GM18507 (cell line): ENCODE results near the gene WFIKKN2.
A peak's percentile ranks its signal among the peaks of the same experiment; 100 is the strongest.
"Not testable (repeated sequence)": the region's sequence is repeated elsewhere in the genome, so short reads cannot be mapped to it uniquely, and the experiment has no call there.

Experiments used
- DNase-seq: peaks from one replicate; pipeline ENCODE4 v3.0.0; 2011; ENCODE audit warnings: low read depth; ENCODE audit not compliant: insufficient read length; ENCODE audit errors: extremely low spot score
- FAIRE-seq: peaks from 2 replicates; lab custom pipeline; 2011; peaks lifted over from hg19 to GRCh38; lab: Jason Lieb, UNC

WFIKKN2 gene

DNA sequence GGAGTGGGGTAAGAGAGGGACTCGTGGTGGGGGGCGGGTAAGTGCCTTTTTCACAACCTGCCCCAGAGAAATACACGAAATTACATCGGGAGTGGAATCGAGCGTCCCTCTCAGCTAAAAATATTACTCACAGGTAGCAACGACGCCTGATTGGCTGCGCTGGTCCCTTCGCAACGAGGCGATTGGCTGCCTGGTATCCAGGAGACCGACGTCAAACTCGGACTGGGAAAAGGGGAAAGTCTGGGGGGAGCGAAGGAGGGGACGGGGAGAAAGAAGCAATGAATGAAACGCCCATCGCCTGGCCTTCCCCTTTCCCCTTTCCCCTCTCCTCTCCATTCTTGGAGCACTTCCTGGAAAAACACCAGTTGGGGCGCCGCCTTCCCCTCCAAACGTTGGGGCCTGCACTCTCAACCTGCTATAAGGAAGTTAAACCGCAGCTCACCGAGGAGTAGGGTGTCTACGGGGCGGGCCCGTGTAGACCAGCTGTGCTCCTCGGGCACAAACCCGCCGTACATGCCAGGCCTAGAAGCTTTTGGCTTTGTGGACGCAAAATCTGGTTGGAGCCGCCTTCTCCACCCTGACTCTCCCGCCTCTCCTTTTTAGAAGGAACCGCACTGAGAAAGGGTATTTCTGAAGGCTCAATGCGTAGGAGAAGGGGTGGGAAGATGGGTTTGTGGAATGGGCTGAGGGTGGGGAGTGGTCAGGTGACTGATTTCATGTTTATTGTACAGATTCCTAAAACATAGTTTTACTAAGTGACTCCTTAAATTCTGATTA is 32.2 kb downstream of the WFIKKN2 start:
- DNase-seq (peak; percentile 70), FAIRE-seq (peak; percentile 89)

GRCh38 chr17:50868140-50868438 is 32.7 kb downstream of the WFIKKN2 start:
- DNase-seq, result no peak
- FAIRE-seq, result no peak

- no peak for DNase-seq
Observed at GRCh38 chr17:50868602-50869001, 33.2 kb downstream of the WFIKKN2 start.

GRCh38 chr17:50871364-50871763 is 36.0 kb downstream of the WFIKKN2 start:
- DNase-seq (no peak), FAIRE-seq (no peak)

More at GRCh38 chr17:50868602-50869001, 33.2 kb downstream of the WFIKKN2 start:
- FAIRE-seq, result no peak

GRCh38 chr17:50871898-50872297 is 36.5 kb downstream of the WFIKKN2 start:
- FAIRE-seq (no peak), DNase-seq (no peak)

- FAIRE-seq, result no peak
- DNase-seq, result no peak
Observed at GRCh38 chr17:50872710-50873424, 37.5 kb downstream of the WFIKKN2 start.

DNA sequence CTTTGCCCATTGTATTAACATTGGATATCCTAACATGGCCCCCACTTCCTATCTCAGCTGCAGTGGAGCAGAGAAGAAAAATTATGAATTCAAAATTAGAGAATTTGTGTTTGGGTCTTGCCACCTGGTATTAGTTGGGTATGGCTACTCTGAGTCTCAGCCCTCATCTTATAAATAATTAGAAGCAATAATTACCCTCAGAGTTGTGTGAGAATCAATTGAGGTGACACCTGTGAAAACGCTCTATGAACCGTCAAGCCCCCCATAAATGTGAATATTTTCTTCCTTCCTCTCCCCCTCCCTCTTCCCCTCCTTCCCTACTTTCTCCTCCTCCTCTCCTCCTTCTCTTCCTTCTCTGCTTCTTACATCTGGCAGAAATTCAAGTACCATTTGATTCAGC is 39.7 kb downstream of the WFIKKN2 start:
- FAIRE-seq (no peak), DNase-seq (no peak)

- not testable (repeated sequence) for DNase-seq, FAIRE-seq
Observed at GRCh38 chr17:50877042-50877441, 41.7 kb downstream of the WFIKKN2 start.

DNA sequence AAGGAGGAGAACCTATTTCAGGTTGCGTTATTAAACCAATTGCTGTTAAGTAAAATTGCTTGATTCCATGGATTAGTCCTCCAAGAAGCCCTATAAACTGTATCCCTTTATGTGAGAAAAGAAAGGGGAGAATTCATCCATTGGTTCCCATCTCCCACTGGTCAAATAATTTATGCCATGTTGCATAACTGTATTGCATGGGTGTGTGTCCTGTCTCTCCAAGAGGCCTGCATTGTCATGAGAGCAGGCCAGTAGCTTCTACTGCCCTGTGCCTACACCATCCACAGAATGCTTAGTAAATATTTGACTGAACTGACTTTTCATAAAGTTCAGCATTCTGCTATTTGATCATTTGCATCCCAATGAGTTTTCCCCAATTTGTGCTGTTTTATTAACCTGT is 42.5 kb downstream of the WFIKKN2 start:
- DNase-seq (no peak), FAIRE-seq (no peak)

GRCh38 chr17:50879086-50879485 is 43.7 kb downstream of the WFIKKN2 start:
- FAIRE-seq (no peak), DNase-seq (no peak)

- no peak for DNase-seq
- no peak for FAIRE-seq
Observed at GRCh38 chr17:50881182-50881581, 45.8 kb downstream of the WFIKKN2 start.

GRCh38 chr17:50882851-50883250 is 47.5 kb downstream of the WFIKKN2 start:
- FAIRE-seq, result no peak
- no peak for DNase-seq

DNA sequence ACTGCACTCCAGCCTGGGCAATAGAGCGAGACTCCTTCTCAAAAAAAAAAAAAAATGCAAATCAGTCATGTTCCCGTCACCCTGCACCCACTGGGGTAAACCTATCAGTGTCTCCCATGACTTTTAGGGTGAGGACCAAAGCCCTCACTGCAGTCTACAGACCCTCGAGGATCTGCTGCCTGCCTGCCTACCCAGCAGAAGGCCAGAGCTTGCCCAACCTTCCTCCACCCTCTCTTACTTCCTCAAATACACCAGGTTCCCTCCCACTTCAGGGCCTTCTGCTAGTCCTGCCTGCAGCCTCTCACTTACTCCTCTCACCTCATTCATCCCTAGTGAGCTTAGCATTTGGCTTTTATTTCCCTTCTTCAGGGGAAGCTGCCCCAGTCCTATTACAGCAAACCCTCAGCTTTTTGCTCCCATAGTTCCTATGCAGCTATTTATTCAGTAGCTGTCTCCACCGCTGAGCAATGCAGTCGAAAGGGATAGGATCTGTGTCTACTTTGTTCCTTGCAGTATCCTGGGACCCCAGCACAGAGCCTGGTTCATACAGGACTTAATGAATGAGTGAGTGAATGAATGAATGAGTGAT is 48.6 kb downstream of the WFIKKN2 start:
- FAIRE-seq, result no peak
- DNase-seq, result no peak

GRCh38 chr17:50884439-50885311 is 49.3 kb downstream of the WFIKKN2 start:
- DNase-seq, result no peak
- FAIRE-seq, result no peak

GRCh38 chr17:50887705-50888245 is 52.4 kb downstream of the WFIKKN2 start:
- DNase-seq (no peak), FAIRE-seq (no peak)

DNA sequence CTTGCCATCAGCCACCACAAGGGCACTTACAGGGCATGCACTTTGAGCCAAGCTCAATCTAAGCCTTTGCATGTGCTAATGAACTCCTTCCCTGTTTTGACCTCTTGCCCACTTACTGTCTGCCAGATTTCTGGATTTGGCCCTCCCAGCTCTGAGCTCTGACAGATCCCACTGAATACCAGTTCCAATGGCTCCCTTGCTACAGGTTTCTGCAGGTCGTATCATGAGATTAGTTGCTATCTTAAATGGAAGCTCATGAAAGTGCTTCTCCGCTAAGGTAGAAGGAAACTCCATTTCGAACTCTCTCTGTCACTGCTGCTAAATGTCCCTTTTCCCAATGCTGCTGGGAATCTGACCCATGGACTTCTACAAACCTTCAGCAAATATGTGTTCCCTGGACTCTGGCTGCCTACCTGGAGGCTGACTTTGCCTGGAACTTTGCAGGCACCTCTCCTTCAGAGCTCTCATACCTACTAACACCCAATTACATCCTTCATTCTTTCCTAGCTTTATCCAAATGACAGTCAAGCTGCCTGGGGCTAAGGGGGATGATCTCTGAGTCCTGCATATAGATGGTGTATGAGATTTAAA is 54.2 kb downstream of the WFIKKN2 start:
- FAIRE-seq (no peak), DNase-seq (no peak)

DNA sequence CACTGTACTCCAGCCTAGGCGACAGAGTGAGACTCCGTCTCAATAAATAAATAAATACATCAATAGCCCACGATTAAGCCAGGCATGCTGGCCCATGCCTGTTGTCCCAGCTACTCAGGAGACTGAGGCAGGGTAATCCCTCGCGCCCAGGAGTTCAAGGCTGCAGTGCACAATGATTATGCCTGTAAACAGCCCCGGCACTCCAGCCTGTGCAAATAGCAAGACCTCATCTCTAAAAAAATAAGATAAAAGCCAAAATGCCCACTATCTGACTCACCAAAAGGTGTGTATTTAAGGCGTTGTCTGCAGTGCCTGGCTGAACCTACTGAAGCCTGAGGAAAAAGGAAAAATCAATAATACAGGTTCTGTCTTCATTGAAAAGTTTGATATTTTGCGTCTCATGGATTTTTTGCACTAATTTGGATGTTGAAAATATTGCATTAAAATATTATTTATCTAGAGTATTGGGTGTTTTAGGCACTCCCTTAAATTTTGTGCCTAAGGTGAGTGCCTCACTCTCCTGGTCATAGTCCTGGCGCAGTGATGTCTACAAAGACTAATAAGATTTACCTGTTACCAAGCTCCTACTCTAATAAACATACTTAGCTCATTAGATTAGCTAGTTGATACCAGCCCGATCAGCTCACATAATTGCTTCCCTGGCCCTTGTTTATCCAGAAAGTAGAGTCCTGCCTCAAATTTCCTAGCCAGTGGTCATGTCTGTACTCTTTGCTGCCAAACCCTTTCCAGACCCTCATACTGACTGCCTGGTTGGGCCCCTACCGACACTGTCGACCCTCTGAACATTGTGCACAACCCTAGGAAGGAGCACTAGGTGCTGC is 55.5 kb downstream of the WFIKKN2 start:
- FAIRE-seq (no peak), DNase-seq (no peak)

- DNase-seq, result no peak
- FAIRE-seq, result no peak
Observed at GRCh38 chr17:50891577-50891989, 56.2 kb downstream of the WFIKKN2 start.
